Measurements from ENCODE around the gene HSD17B4.
"Not testable (repeated sequence)": the region's sequence is repeated elsewhere in the genome, so short reads cannot be mapped to it uniquely, and the experiment has no call there.

The HSD17B4 gene

DNA sequence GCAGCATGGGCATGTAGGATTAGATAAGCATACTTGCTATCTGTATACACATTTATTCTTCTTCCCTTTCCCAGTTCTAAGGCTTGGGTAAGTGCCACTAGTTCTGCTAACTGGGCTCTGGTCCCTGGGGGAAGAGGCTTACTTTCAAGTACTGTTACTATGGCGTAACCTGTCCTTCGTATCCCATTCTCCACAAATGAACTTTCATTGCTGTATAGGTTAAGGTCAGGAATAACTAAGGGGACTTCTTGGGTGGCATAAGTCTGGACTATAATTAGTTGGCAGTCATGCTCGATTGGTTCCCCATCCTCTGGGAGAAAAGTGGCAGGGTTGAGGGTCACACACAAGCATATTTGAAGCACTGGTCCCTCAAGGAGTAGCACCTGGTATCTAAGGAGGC is 23.7 kb upstream of the HSD17B4 start:
- DNase-seq (ENCODE audit: low read depth in 1 of 2, low spot score in 1 of 2): not testable (repeated sequence)

DNA sequence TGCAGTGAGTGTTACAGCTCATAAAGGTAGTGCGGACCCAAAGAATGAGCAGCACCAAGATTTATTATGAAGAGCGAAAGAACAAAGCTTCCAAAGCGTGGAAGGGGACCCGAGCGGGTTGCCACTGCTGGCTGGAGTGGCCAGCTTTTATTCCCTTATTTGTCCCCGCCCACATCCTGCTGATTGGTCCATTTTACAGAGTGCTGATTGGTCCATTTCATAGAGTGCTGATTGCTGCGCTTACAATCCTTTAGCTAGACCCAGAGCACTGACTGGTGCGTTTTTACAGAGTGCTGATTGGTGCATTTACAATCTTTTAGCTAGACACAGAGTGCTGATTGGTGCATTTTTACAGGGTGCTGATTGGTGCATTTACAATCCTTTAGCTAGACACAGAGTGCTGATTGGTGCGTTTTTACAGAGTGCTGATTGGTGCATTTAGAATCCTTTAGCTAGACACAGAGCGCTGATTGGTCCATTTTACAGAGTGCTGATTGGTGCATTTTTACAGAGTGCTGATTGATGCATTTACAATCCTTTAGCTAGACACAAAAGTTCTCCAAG is 19.5 kb upstream of the HSD17B4 start:
- DNase-seq (ENCODE audit: low read depth in 1 of 2, low spot score in 1 of 2): not testable (repeated sequence)

DNA sequence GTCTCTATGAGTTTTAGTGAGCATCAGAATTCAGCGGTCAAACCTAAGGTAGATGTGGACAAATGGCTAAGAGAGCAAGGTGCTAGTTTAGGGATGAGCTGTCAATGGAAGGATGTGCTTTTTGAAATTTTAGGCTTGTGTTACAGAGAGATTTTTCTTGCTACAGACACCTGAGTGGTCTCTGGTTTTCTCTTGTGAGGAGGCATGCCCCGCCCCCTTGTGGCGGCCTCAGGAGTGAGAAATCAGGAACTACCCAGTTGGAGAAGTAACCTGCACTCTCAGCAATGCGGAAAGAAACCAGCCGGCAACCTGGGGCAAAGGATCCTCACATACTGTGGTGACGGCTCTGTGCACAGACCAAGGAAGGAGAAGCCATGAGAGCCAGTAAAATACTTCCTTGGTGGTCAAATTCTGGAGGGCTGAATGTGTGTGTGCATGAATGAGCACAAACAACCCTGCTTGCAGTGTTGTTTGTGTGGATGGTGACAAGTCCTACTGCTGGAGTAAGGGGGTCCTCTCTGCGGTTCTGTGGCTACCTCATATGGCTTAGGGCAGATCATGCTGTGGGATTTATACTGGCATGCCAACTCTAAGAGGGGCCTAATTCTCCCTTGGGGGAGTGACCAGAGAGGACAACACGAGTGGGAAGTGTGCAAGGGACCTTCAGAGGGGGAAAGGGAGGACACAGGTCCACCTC is 16.7 kb upstream of the HSD17B4 start:
- DNase-seq (ENCODE audit: low read depth in 1 of 2, low spot score in 1 of 2): peak; percentile 49 to 59

DNA sequence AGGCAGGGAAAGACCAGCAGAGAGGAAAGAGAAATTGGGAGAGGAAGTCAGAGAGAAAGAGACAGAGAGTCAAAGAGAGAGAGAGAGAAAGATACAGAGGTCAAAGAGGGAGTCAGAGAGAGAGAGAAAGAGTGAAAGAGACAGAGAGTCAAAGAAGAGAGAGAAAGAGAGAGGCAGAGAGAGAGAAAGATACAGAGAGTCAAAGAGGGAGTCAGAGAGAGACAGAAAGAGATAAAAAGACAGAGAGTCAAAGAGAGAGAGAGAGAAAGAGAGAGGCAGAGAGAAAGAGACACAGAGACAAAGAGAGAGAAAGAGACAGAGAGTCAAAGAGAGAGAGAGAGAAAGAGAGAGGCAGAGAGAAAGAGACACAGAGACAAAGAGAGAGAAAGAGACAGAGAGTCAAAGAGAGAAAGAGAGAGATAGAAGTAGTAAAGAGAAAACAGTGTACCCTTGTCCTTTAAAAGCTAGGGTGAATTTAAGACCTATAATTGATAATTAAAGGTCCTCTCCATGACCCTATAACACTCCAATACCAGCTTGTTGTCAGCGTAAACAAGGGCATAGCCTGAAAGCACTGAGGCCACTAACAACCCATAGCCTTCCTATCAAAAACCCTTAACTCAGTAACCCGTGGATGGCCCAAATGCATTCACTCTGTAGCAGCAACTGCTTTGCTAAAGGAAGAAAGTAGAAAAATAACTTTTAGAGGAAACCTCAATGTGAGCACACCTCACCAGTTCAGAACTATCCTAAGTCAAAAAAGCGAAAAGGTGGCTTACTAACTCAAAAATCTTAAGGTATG is 14.3 kb upstream of the HSD17B4 start:
- not testable (repeated sequence) for DNase-seq (ENCODE audit: low read depth in 1 of 2, low spot score in 1 of 2)

DNA sequence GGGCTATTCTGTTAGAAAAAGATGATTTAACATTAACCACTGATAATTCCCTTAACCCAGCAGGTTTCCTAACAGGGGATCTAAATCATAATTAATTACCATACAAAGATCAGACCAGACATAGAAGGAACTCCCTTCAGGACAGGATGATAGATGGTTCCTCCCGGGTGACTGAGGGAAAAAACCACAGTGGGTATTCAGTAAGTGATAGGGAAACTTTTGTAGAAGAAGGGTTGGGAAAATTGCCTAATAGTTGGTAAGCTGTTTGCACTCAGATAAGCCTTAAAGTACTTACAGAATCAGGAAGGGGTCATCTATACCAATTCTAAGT is 13.7 kb upstream of the HSD17B4 start:
- DNase-seq (ENCODE audit: low read depth in 1 of 2, low spot score in 1 of 2): not testable (repeated sequence)

DNA sequence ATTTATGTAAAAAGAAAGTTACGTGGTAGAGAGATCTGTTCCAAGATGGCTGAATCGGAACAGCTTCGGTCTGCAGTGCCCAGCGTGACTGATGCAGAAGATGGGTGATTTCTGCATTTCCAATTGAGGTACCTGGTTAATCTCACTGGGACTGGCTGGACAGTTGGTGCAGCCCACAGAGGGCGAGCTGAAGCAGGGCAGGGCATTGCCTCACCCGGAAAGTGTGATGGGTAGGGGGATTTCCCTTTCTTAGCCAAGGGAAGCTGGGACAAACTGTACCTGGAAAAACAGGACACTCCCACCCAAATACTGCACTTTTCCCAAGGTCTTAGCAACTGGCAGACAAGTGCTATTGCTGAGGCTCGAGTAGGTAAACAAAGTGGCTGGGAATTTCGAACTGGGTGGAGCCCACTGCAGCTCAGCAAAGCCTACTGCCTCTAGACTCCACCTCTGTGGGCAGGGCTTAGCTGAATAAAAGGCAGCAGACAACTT is 13.1 kb upstream of the HSD17B4 start:
- no peak for DNase-seq (ENCODE audit: low read depth in 1 of 2, low spot score in 1 of 2)

DNA sequence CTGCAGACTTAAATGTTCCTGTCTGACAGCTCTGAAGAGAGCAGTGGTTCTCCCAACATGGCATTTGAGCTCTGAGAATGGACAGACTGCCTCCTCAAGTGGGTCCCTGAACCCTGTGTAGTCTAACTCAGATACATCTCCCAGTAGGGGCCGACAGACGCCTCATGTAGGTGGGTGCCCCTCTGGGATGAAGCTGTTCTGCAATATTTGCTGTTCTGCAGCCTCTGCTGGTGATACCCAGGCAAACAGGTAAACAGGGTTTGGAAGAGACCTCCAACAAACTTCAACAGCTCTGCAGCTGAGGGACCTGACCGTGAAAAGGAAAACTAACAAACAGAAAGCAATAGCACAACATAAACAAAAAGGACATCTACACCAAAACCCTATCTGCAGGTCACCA is 12.7 kb upstream of the HSD17B4 start:
- not testable (repeated sequence) for DNase-seq (ENCODE audit: low read depth in 1 of 2, low spot score in 1 of 2)

DNA sequence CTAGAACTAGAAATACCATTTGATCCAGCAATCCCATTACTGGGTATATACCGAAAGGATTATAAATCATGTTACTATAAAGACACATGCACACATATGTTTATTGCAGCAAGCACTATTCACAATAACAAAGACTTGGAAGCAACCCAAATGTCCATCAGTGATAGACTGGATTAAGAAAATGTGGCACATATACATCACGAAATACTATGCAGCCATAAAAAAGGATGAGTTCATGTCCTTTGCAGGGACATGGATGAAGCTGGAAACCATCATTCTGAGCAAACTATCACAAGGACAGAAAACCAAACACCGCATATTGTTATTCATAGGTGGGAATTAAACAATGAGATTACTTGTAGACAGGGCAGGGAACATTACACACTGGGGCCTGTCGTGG is 7.7 kb upstream of the HSD17B4 start:
- DNase-seq (ENCODE audit: low read depth in 1 of 2, low spot score in 1 of 2): not testable (repeated sequence)

DNA sequence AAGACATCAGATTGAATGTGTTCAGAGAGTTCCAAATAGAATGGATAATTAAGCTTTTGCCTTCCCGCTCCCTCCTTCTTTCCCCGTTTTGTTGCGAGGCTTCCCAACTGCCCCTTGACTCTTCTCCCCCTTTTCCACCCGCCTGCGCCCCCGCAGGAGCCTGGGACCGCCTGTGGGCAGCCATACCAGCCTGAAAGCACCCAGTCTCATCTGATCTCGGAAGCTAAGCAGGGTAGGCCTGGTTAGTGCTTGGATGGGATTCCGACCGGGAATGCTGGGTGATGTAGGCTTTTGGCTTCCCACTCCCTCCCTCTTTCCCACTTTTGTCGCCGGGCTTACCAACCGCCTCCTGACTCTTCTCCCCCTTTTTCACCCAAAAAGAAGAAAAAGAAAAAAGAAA is 6.8 kb upstream of the HSD17B4 start:
- DNase-seq (ENCODE audit: low read depth in 1 of 2, low spot score in 1 of 2): no peak

DNA sequence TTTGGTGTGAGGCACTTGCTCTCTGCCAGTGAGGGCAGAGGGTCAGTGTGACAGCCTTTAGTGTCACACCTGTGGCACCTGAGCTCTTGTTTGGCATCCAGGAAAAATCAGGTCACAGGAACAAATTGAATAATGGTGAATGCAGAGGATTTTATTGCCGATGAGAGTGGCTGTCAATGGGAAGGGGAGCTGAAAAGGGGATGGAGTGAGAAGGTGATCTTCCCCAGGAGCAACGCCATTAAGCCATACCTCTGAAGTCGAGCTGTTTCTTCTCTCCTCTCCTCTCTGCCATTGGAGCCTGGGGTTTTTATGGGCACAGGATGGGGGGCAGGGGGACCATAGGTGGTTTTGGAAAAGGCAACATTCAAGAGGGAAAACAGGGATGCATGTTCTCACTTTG is 2.4 kb upstream of the HSD17B4 start:
- no peak for DNase-seq (ENCODE audit: low read depth in 1 of 2, low spot score in 1 of 2)

DNA sequence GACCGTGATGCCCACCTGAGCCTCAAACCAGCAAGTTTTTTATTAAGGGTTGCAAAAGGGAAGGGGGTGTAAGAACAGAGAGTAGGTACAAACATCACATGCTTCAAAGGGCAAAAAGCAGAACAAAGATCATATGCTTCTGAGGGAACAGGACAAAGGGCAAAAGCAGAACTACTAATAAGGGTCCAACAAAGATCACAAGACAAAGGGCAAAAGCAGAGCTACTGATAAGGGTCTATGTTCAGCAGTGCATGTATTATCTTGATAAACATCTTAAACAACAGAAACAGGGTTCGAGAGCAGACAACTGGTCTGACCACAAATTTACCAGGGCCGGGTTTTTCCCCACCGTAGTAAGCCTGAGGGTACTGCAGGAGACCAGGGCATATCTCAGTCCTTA is 1.7 kb upstream of the HSD17B4 start:
- not testable (repeated sequence) for DNase-seq (ENCODE audit: low read depth in 1 of 2, low spot score in 1 of 2)

DNA sequence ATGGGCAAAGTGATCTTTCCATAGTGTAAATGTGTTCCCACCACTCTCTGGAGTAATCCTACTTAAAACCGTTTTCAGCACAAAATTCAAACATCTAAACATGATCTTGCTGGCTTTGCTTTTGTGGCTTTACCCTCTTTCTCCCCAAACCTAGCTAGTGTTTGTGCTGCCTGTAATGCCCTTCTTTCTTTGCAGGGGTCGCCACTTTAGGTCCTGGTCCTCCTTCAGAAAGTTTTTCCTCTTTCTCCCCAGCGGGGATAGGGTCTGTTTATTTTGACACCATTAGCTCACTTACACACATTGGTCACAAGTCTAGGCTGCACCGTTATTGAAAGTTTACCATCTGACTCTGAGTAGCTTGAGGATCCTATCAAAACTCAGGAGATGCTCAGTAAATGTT is 736 bp upstream of the HSD17B4 start:
- no peak for DNase-seq (ENCODE audit: low read depth in 1 of 2, low spot score in 1 of 2)

DNA sequence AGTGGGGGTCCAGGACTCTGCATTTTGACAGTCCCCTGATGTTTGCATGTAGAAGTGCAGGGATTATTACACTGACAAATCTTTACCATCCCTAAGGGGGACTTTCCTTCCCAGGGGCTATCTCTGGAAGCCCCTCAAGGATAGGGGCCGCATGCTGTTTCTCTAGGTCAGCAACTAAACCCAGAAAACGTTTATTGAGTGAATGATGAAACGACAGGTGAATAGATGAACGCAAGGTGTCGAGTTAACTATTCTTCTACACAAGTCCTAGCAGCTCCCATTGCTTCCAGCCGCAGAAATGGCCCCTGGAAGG is 281 bp upstream of the HSD17B4 start:
- DNase-seq (ENCODE audit: low read depth in 1 of 2, low spot score in 1 of 2): no peak

DNA sequence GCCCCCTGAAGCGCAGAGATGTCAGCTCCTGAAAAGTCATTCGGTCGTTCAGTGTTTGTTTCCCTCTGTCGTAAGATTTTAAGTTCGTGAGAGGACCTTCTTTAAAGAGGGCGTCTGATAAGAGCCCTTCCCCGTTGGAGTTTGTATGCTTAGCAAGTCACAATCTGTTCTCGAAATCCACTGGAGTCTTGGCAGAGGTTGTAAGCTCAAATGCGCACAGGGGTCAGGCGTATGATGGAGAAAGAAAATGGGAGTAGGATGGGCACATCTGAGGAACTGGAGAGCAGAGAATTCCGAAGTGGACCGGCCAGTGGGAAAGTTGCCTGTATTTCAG is 710 bp downstream of the HSD17B4 start:
- no peak for DNase-seq (ENCODE audit: low read depth in 1 of 2, low spot score in 1 of 2)

DNA sequence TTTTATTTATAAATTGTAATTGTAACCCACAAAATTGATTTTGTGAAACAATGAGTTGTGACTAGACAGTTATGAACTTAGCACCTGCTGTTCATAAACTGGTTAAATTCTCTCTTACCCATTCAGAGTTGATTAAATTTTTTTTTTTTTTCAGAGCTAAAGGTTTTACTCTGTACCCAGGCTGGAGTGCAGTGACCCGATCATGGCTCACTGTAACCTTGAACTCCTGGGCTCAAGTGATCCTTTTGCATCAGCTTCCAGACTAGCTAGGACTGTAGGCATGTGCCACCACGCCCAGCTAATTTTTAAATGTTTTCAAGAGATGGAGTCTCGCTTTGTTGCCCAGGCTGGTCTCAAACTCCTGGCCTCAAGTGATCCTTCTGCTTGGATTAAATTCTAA is 1.9 kb downstream of the HSD17B4 start:
- no peak for DNase-seq (ENCODE audit: low read depth in 1 of 2, low spot score in 1 of 2)

DNA sequence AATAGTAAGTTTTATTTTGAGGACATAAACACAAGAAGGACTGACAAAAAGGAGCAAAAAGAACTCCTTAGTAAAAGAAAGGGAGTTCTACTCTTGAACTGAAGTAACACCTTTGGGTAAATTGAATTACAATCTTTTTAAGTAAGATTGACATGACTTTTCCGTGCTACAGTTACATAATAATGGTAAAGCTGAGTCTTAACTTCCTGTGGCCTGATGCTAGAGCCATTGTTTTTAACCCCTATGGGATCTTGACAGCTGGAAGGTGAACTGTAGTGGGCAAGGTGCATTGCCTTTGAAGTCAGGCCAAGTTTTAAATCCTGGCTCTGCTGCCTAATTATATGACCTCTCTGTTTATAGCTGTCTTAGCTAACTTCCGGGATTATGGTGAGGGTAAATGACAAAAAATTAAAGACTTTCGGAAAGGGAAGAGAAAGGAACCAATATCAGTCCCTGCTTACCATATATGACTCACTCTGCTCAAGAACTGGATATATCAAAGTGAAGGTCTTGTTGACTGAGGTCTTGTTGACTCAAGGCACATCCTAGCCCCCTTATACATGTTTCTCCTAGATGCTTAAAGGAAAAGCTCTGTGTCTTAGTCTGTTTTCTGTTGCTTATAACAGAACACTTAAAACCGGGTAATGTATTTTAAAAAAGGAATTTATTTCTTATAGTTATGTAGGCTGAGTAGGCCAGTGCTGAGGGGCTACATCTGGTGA is 6.8 kb downstream of the HSD17B4 start:
- no peak for DNase-seq (ENCODE audit: low read depth in 1 of 2, low spot score in 1 of 2)

DNA sequence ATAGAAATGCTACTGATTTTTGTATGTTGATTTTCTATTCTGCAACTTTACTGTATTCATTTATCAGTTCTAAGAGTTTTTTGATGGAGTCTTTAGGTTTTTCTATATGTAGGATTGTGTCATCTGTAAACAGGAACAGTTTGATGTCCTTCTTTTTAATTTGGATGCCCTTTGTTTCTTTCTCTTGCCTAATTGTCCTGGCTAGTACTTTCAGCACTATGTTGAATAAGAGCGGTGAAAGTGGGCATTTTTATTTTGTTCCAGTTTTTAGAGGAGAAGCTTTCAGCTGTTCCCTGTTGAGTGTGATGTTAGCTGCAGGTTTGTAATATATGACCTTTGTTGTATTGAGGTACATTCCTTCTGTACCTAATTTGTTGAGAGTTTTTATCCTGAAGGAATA is 13.3 kb downstream of the HSD17B4 start:
- no peak for DNase-seq (ENCODE audit: low read depth in 1 of 2, low spot score in 1 of 2)

DNA sequence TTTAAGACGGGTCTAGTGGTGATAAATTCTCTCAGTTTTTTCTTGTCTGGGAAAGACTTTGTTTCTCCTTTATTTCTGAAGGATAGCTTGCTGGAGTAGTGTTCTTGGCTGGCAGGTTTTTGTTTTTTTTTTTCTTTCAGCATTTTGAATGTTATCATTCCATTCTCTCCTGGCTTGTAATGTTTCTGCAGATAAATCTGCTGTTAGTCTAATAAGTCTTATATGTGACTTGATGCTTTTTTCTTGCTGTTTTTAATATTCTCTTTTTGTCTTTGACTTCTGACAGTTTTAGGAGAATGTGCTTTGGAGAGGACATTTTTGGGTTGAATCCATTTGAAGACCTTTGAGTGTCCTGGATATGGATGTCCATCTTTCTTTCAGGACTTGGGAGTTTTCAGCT is 16.0 kb downstream of the HSD17B4 start:
- no peak for DNase-seq (ENCODE audit: low read depth in 1 of 2, low spot score in 1 of 2)

DNA sequence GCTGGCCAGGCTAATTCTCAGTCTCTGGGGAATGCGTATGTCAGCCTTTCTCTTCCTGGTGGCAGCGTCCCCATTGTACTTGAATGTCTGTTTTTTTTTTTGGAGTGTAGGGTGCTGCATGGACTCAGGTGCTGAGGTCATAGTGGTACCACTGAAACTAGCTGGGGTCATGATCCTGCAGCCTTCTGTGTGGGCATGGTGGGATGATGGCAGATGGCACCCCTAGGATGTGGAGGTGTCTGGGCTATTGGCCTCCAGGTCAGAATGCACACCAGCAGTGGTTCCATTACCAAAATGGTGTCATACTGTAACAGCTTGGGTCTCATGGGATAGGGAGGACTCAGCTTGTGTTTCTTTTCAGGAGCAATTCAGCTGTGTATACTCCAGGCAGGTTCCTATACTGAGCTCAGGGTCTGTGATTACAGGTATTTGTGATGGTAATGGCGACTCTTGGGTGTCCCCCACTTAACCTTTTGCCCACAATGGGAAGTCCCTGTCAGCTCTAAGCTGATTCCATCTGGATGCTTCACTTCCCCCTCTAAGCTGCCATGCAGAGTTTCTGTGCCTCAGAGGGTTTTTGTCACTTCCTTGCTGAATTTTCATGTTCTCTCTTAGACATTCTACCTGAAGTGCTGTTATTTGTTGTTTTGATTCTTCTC is 17.9 kb downstream of the HSD17B4 start:
- no peak for DNase-seq (ENCODE audit: low read depth in 1 of 2, low spot score in 1 of 2)

DNA sequence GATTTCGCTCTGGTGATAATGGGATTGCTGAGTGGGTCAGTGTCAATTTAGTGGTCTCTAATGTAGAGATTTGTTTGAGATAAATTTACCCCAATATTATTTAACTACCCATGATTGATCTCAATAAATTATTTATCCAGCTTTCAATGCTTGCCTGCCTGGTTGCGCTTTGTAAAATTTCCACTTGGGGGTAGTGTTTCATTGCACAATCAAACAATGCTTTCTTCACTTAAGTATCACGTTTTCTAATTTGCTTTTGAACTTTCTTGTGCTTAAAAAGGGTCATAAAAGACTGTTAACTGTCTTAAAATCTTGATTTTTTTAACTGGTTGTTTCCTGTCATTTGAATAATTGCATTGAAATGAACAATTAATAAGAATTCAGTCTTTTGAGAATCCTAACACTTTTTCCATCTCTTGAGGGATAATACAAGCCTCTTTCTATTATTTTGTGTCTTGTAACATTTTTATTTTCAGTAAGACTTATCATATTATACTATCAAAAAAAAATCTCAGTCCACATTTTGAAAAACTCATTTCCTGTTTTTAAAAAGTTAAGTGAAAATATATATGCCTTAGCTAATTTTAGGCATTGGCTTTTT is 18.7 kb downstream of the HSD17B4 start:
- no peak for DNase-seq (ENCODE audit: low read depth in 1 of 2, low spot score in 1 of 2)

DNA sequence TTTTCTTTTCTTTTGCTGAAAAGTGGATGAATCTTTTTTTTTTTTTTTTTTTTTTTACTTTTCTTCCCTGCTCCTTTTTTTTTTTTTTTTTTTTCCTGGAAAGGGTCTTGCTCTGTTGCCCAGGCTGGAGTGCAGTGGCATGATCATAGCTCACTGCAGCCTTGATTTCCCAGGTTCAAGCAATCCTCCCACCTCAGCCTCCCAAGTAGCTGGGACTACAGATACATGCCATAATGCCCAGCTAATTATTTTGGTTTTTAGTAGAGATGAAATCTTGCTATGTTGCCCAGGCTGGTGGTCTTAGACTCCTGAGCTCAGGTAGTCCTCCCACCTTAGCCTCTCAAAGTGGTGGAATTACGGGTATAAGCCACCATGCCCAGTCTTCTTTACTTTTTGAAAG is 20.9 kb downstream of the HSD17B4 start:
- no peak for DNase-seq (ENCODE audit: low read depth in 1 of 2, low spot score in 1 of 2)

All from stimulated activated CD4-positive, alpha-beta T cell treated with anti-CD3 and anti-CD28 coated beads, Interleukin-15, amount 100 ng/mL, for 1 hour (primary cell).